HL-60 (cell line): ENCODE results near the gene MCF2L2.

Source experiments
- POLR2AphosphoS5 ChIP-seq: IDR thresholded peaks from 2 replicates; pipeline ENCODE4 v1.6.1; 2012; ENCODE audit warnings: low read depth
- TF ChIP-seq, protein P1 (sequence below): IDR thresholded peaks from one replicate; pipeline ENCODE4 v1.5.1; 2011; ENCODE audit warnings: low read length, control low read depth, inconsistent platforms; ENCODE audit not compliant: insufficient read depth

DNA sequence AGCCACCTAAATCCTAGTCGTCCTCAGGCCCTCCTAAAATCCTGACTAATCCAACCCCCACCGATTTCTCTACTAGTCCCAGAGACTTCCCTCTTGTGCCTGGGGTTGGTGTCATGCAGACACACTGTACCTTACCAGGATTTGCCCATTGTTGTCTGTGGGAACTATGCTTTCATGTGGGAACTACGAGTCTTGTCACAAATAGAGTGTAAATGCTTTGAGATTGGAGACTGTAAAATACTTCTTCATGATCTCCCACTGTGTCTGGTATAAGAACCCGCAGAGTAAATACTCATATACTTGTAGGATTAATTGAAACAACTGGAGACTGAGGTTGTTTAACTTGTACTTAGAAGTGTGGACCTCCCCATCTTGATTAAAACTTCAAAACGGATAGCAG, 164.2 kb downstream of the MCF2L2 start:
- TF ChIP-seq POLR2AphosphoS5 = no peak
- TF ChIP-seq, protein P1, sequence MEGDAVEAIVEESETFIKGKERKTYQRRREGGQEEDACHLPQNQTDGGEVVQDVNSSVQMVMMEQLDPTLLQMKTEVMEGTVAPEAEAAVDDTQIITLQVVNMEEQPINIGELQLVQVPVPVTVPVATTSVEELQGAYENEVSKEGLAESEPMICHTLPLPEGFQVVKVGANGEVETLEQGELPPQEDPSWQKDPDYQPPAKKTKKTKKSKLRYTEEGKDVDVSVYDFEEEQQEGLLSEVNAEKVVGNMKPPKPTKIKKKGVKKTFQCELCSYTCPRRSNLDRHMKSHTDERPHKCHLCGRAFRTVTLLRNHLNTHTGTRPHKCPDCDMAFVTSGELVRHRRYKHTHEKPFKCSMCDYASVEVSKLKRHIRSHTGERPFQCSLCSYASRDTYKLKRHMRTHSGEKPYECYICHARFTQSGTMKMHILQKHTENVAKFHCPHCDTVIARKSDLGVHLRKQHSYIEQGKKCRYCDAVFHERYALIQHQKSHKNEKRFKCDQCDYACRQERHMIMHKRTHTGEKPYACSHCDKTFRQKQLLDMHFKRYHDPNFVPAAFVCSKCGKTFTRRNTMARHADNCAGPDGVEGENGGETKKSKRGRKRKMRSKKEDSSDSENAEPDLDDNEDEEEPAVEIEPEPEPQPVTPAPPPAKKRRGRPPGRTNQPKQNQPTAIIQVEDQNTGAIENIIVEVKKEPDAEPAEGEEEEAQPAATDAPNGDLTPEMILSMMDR = no peak
